ENCODE results near the gene HS6ST2. TPM values are rescaled to one million over a fixed set of nuclear protein-coding genes. Genes with fewer than 3 reads are reported as not detected.

HS6ST2 gene
- total RNA-seq, 2 experiments from 2014 or later: not detected

DNA sequence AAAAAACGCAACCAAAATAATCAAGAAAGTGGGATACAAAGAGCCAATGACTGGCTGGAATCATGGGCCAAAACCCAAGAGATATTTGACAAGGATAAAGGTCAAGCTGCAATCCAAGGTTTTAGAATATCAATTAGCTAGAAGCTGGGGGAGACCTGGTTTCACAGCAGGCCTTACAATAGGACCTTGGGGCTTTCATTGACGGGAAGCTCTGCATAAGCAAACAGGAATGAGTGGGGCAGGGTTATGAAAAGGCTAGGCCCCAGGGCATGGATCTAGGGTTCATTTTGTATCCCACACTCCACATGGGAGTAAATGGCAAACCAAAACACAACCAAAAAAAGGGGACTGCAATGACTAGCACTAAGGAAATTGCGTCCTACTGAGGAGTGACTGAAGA lies 215.3 kb downstream of the HS6ST2 start:
- CTCF ChIA-PET (ENCODE audit: unreplicated experiment): interaction anchor here (0.6 kb wide), 1 partner anchor 522 kb away, joined by 3 read pairs; no protein-coding TSS in a partner anchor

DNA sequence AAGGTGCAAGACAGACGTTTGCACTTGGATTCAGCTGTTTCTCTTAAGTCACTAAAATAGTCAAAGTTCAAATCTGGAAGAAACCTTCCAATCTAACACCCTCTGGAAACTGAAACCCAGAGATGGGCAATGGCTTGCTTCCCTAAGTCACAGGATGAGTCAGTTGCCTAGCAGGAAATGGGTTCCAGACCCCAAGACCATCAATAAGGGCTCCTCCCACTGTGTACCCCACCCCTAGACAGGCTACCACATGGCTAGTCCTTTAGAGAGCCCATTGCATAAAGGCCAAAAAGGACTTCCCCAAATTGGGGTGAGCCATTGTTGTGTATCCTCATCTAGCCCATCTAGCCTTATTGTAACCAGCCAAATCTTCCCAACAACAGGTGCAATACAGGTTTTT lies 216.2 kb downstream of the HS6ST2 start:
- no peaks in the 10 kb centered on the region for H4K20me1 ChIP-seq (ENCODE audit: insufficient read depth, low read length)
- H2AFZ ChIP-seq (ENCODE audit: low read length): no peak overlapping the region
- intact Hi-C loops (cut with micrococcal nuclease; ENCODE audit: unreplicated experiment): no loop called here
- H3K4me2 ChIP-seq (ENCODE audit: low read length): no peak overlapping the region
- no peaks in the 10 kb centered on the region for H3K9me3 ChIP-seq (ENCODE audit: low read length)
- H3K36me3 ChIP-seq (ENCODE audit: insufficient read depth, low read length): no peaks in the 10 kb centered on the region
- H3K9me2 ChIP-seq (ENCODE audit: insufficient read depth, low read length): no peaks in the 10 kb centered on the region
- no peaks in the 10 kb centered on the region for H3K4me1 ChIP-seq (ENCODE audit: insufficient read depth, low read length, poor library complexity, severe bottlenecking)
- H3K79me2 ChIP-seq (ENCODE audit: insufficient read depth, low read depth, low read length): no peaks in the 10 kb centered on the region
- TF ChIP-seq EZH2phosphoT487 (IDR thresholded peaks at IDR 0.05; ENCODE audit: borderline replicate concordance, low read depth, low read length) (no peak), CTCF (conservative IDR thresholded peaks at IDR 0.05; ENCODE audit: low read length) (no peak)
- no peak for DNase-seq (ENCODE audit: low spot score)
- POLR2A ChIA-PET: no interaction called here
- BruUV-seq (replicated peaks): no TSS peak
- H3K27ac ChIP-seq (ENCODE audit: low read depth, low read length, poor library complexity, severe bottlenecking): no peak overlapping the region
- no peak overlapping the region for H3K4me3 ChIP-seq (ENCODE audit: low read depth, low read length, poor library complexity, severe bottlenecking)
- CTCF ChIA-PET (ENCODE audit: unreplicated experiment): no interaction called here

More for the DNA sequence above, 215.3 kb downstream of the HS6ST2 start:
- Histone ChIP-seq H4K20me1 (ENCODE audit: insufficient read depth, low read length) (no peaks in the 10 kb centered on the region), H3K4me2 (ENCODE audit: low read length) (no peak overlapping the region), H2AFZ (ENCODE audit: low read length) (no peak overlapping the region), H3K9me2 (ENCODE audit: insufficient read depth, low read length) (no peaks in the 10 kb centered on the region), H3K9me3 (ENCODE audit: low read length) (no peaks in the 10 kb centered on the region), H3K36me3 (ENCODE audit: insufficient read depth, low read length) (no peaks in the 10 kb centered on the region), H3K4me3 (ENCODE audit: low read depth, low read length, poor library complexity, severe bottlenecking) (no peak overlapping the region), H3K4me1 (ENCODE audit: insufficient read depth, low read length, poor library complexity, severe bottlenecking) (no peaks in the 10 kb centered on the region), H3K27ac (ENCODE audit: low read depth, low read length, poor library complexity, severe bottlenecking) (no peak overlapping the region), H3K79me2 (ENCODE audit: insufficient read depth, low read depth, low read length) (no peaks in the 10 kb centered on the region)
- TF ChIP-seq CTCF (conservative IDR thresholded peaks at IDR 0.05; ENCODE audit: low read length) (no peak), EZH2phosphoT487 (IDR thresholded peaks at IDR 0.05; ENCODE audit: borderline replicate concordance, low read depth, low read length) (no peak)
- DNase-seq (ENCODE audit: low spot score): no peak
- POLR2A ChIA-PET: no interaction called here
- BruUV-seq (replicated peaks): no TSS peak
- intact Hi-C loops (cut with micrococcal nuclease; ENCODE audit: unreplicated experiment): no loop called here

- CTCF ChIA-PET (ENCODE audit: unreplicated experiment): no interaction called here
- H2AFZ ChIP-seq (ENCODE audit: low read length): no peak overlapping the region
- H3K4me3 ChIP-seq (ENCODE audit: low read depth, low read length, poor library complexity, severe bottlenecking): no peak overlapping the region
- H3K36me3 ChIP-seq (ENCODE audit: insufficient read depth, low read length): no peaks in the 10 kb centered on the region
- H3K4me1 ChIP-seq (ENCODE audit: insufficient read depth, low read length, poor library complexity, severe bottlenecking): no peaks in the 10 kb centered on the region
- intact Hi-C loops (cut with micrococcal nuclease; ENCODE audit: unreplicated experiment): no loop called here
- H4K20me1 ChIP-seq (ENCODE audit: insufficient read depth, low read length): no peaks in the 10 kb centered on the region
- BruUV-seq (replicated peaks): no TSS peak
- no peaks in the 10 kb centered on the region for H3K9me2 ChIP-seq (ENCODE audit: insufficient read depth, low read length)
- H3K79me2 ChIP-seq (ENCODE audit: insufficient read depth, low read depth, low read length): no peaks in the 10 kb centered on the region
- no peaks in the 10 kb centered on the region for H3K9me3 ChIP-seq (ENCODE audit: low read length)
- POLR2A ChIA-PET: no interaction called here
- no peak overlapping the region for H3K27ac ChIP-seq (ENCODE audit: low read depth, low read length, poor library complexity, severe bottlenecking)
- DNase-seq (ENCODE audit: low spot score): no peak
- no peak overlapping the region for H3K4me2 ChIP-seq (ENCODE audit: low read length)
- TF ChIP-seq EZH2phosphoT487 (IDR thresholded peaks at IDR 0.05; ENCODE audit: borderline replicate concordance, low read depth, low read length) (no peak), CTCF (conservative IDR thresholded peaks at IDR 0.05; ENCODE audit: low read length) (no peak)
Measured at GRCh38 chrX:132741689-132742088, 216.7 kb downstream of the HS6ST2 start.
